Adipocyte (in vitro differentiated cells): ENCODE results near the gene SYMPK.
"Not testable (repeated sequence)": the region's sequence is repeated elsewhere in the genome, so short reads cannot be mapped to it uniquely, and the experiment has no call there.

Source experiments
- DNase-seq: peaks from one replicate; pipeline ENCODE4 v3.0.0-alpha.2; 2015; ENCODE audit warnings: low read depth
- H3K27me3 ChIP-seq: replicated peaks from 2 replicates; pipeline ENCODE4 v1.7.0; 2013; ENCODE audit warnings: mild to moderate bottlenecking, low read length, moderate library complexity; ENCODE audit not compliant: control insufficient read depth, insufficient read depth
- H3K36me3 ChIP-seq: 2 replicates; pipeline ENCODE4 v1.7.0; 2013; ENCODE audit warnings: low read length, mild to moderate bottlenecking, moderate library complexity; ENCODE audit not compliant: control insufficient read depth, insufficient read depth, severe bottlenecking
- H3K4me1 ChIP-seq: 2 replicates; pipeline ENCODE4 v1.7.0; 2013; ENCODE audit warnings: mild to moderate bottlenecking, low read length, moderate library complexity; ENCODE audit not compliant: control insufficient read depth, insufficient read depth
- H3K4me3 ChIP-seq: 2 replicates; pipeline ENCODE4 v1.7.0; 2013; ENCODE audit warnings: mild to moderate bottlenecking, low read length, moderate library complexity
- H3K9ac ChIP-seq: 2 replicates; pipeline ENCODE4 v1.7.0; 2013; ENCODE audit warnings: mild to moderate bottlenecking, low read length, moderate library complexity
- H3K9me3 ChIP-seq: 2 replicates; pipeline ENCODE4 v1.7.0; 2013; ENCODE audit warnings: mild to moderate bottlenecking, low read length, moderate library complexity; ENCODE audit not compliant: control insufficient read depth

Gene SYMPK

GRCh38 chr19:45812297-45812696, 50.6 kb downstream of the SYMPK start:
- DNase-seq: no peak
- H3K9ac ChIP-seq: no peak overlapping the region
- H3K4me3 ChIP-seq: no peak overlapping the region
- H3K9me3 ChIP-seq: no peaks in the 10 kb centered on the region
- H3K36me3 ChIP-seq: no peaks in the 10 kb centered on the region
- H3K4me1 ChIP-seq: peaks cover 24% of the 10 kb centered on the region
- H3K27me3 ChIP-seq: no peaks in the 10 kb centered on the region

- H3K27me3 ChIP-seq: no peaks in the 10 kb centered on the region
- H3K9me3 ChIP-seq: peaks cover 2% of the 10 kb centered on the region
- DNase-seq: peak; percentile 71
- H3K36me3 ChIP-seq: no peaks in the 10 kb centered on the region
- H3K4me3 ChIP-seq: no peak overlapping the region
- peaks cover 29% of the 10 kb centered on the region for H3K4me1 ChIP-seq
- H3K9ac ChIP-seq: peak overlapping the region; percentile 51
Observed at GRCh38 chr19:45809643-45810159, 53.2 kb downstream of the SYMPK start.

GRCh38 chr19:45805719-45806118, 57.2 kb downstream of the SYMPK start:
- peaks cover 2% of the 10 kb centered on the region for H3K9me3 ChIP-seq
- H3K27me3 ChIP-seq: no peaks in the 10 kb centered on the region
- no peaks in the 10 kb centered on the region for H3K36me3 ChIP-seq
- DNase-seq: no peak
- no peak overlapping the region for H3K9ac ChIP-seq
- peaks cover 20% of the 10 kb centered on the region for H3K4me1 ChIP-seq
- H3K4me3 ChIP-seq: no peak overlapping the region

DNA sequence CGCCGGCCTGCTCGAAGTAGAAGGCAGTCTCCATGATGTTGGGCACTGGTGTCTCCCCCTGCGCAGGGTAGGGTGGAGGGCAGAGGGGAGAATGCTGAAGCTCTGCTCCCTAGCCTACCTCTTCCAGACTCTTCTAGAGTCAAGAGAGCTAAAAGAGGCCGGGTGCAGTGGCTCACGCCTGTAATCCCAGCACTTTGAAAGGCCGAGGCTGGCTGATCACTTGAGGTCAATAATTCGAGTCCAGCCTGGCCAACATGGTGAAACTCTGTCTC, 58.1 kb downstream of the SYMPK start:
- DNase-seq: no peak
- Histone ChIP-seq H3K9me3 (peaks cover 2% of the 10 kb centered on the region), H3K27me3 (no peaks in the 10 kb centered on the region), H3K36me3 (no peaks in the 10 kb centered on the region), H3K4me3 (no peak overlapping the region), H3K9ac (no peak overlapping the region), H3K4me1 (peaks cover 18% of the 10 kb centered on the region)

DNA sequence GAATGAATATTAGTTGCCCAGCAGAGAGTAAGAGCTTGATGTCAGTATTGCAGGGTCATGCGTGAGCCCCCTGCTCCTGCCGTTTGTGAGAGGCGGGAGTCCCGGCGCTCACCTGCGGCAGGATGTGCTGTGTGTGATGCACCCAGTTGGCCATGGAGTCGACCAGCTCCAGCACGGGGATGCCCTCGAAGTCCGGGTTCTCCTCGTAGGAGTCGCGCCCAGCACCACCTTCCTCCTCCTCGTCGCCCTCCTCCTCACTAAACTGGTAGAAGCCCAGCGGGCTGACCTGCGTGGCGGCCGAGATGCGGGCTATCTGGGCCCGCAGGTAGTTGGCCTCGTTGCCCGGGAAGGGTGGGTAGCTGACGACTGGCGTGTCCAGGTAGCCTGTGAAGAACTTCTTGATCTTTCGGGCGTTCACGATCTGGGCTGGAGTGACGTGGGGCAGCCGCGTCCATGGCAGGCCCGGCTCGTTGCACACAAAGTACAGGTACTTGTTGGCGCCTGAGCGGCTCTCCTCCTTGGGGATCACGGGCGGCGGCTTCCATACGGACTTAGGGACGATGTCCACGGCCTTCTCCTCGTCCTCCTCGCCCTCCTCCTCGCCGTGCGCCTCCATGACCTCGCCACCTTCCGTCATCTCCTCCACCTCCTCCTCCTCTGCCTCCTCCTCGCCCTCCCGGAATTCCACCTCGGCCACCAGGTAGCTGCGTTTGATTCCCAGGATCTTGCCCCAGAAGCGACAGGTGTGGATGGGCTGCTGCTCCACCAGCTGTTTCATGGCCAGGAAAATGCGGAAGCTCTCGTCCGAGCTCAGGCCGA, 58.6 kb downstream of the SYMPK start:
- no peak for DNase-seq
- H3K27me3 ChIP-seq: no peaks in the 10 kb centered on the region
- H3K9me3 ChIP-seq: peaks cover 2% of the 10 kb centered on the region
- no peak overlapping the region for H3K9ac ChIP-seq
- peaks cover 16% of the 10 kb centered on the region for H3K4me1 ChIP-seq
- H3K36me3 ChIP-seq: no peaks in the 10 kb centered on the region
- H3K4me3 ChIP-seq: no peak overlapping the region

- Histone ChIP-seq H3K9me3 (peaks cover 2% of the 10 kb centered on the region), H3K4me1 (peaks cover 17% of the 10 kb centered on the region), H3K4me3 (no peak overlapping the region), H3K27me3 (no peaks in the 10 kb centered on the region), H3K9ac (no peak overlapping the region), H3K36me3 (no peaks in the 10 kb centered on the region)
- no peak for DNase-seq
Observed at GRCh38 chr19:45801603-45802175, 61.3 kb downstream of the SYMPK start.

DNA sequence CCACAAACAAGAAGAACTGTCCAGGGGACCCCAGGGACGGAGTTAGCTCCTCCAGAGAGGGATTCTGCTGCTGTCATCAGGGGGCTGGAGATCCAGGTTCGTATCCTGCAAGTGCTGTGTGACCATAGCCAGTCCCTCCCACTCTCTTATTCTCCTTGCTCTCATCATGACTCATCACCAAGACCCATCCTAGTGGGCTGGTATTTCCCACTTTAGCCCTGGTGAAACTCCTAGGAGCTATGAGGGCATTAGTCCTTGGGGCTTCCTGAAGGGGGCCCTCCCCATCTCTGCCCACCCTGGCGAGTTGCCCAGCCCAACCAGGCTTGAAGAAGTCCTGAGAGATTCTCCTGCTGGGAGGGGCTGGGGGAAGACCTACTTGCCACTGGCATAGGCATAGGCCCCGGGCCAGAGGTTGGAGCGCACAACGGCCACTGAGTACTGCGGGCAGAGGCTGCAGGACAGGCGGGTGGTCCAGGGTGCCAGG, 62.8 kb downstream of the SYMPK start:
- peak; percentile 42 for DNase-seq

GRCh38 chr19:45799541-45799940, 63.4 kb downstream of the SYMPK start:
- not testable (repeated sequence) for H3K36me3 ChIP-seq, DNase-seq, H3K27me3 ChIP-seq, H3K4me3 ChIP-seq, H3K9me3 ChIP-seq
- Histone ChIP-seq H3K4me1 (peaks cover 12% of the 10 kb centered on the region), H3K9ac (peak overlapping the region; percentile 1)

More for the DNA sequence above, 62.8 kb downstream of the SYMPK start:
- H3K36me3 ChIP-seq: no peaks in the 10 kb centered on the region
- H3K4me3 ChIP-seq: no peak overlapping the region
- no peaks in the 10 kb centered on the region for H3K9me3 ChIP-seq
- H3K4me1 ChIP-seq: peaks cover 12% of the 10 kb centered on the region
- no peaks in the 10 kb centered on the region for H3K27me3 ChIP-seq
- H3K9ac ChIP-seq: no peak overlapping the region

GRCh38 chr19:45798995-45799517, 63.9 kb downstream of the SYMPK start:
- no peaks in the 10 kb centered on the region for H3K36me3 ChIP-seq
- H3K4me3 ChIP-seq: no peak overlapping the region
- DNase-seq: peak; percentile 92
- peak overlapping the region; percentile 1 for H3K9ac ChIP-seq
- peaks cover 12% of the 10 kb centered on the region for H3K4me1 ChIP-seq
- H3K27me3 ChIP-seq: no peaks in the 10 kb centered on the region
- no peaks in the 10 kb centered on the region for H3K9me3 ChIP-seq

DNA sequence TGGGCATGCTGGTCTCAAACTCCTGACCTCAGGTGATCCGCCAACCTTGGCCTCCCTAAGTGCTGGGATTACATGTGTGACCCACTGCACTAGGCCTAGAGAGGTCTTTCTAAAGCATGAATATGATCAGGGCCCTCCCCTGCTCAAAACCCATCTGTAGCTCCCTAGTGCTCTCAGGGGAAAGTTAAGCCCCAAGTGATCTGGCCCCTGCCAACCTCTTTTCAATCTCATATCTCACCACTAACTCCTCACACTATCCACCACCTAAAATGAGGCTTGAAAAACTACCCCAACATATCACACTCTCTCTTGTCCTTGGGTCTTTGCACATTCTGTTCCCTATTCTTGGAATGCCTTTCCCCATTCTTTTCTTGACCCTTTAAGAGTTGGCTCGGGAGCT, 68.3 kb downstream of the SYMPK start:
- Histone ChIP-seq H3K4me1 (peaks cover 17% of the 10 kb centered on the region), H3K9ac (no peak overlapping the region), H3K4me3 (no peak overlapping the region), H3K36me3 (peaks cover 7% of the 10 kb centered on the region), H3K9me3 (no peaks in the 10 kb centered on the region), H3K27me3 (no peaks in the 10 kb centered on the region)
- no peak for DNase-seq

- no peak for DNase-seq
- Histone ChIP-seq H3K9me3 (no peaks in the 10 kb centered on the region), H3K9ac (no peak overlapping the region), H3K36me3 (peaks cover 15% of the 10 kb centered on the region), H3K4me3 (no peak overlapping the region), H3K4me1 (peaks cover 11% of the 10 kb centered on the region), H3K27me3 (no peaks in the 10 kb centered on the region)
Observed at GRCh38 chr19:45793876-45794275, 69.1 kb downstream of the SYMPK start.
